CD4-positive, alpha-beta T cell treated with Interferon gamma for 1 hour (primary cell): Measurements from ENCODE around the gene SDC1.

ENCODE experiments used
- DNase-seq: peaks from one replicate; pipeline ENCODE4 v3.0.0-alpha.2; 2020

SDC1 gene

DNA sequence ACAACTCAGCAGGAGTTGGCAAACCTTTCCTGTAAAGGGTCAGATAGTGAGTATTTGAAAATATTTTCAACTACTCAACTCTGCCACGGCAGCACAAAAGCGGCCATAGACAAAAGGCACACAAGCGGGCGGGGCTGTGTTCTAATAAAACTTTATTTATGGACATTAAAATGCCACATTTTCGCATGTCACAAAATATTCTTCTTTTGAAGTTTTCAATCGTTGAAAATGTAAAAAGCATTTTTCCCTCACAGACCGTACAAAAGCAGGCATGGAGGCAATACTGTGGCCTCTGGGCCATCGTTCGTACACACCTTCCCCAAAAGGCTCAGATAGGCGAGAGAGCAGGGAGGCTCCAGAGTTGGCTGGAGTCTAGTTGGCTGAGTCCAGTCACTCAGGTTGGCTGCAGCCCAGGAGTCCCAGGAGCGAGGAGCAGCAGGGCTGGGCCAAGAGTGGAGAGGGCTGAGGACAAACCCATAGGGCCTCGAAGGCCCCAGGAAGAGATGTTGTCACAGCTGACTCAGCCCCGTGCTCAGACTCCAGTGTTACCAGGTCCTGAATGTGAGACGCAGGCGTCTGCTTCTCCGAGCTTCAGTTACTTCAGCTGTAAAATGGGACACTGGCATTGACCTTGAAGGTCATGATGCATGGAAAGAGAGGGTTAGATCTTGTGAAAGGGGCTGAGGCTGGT, 42.5 kb downstream of the SDC1 start:
- no peak for DNase-seq

DNA sequence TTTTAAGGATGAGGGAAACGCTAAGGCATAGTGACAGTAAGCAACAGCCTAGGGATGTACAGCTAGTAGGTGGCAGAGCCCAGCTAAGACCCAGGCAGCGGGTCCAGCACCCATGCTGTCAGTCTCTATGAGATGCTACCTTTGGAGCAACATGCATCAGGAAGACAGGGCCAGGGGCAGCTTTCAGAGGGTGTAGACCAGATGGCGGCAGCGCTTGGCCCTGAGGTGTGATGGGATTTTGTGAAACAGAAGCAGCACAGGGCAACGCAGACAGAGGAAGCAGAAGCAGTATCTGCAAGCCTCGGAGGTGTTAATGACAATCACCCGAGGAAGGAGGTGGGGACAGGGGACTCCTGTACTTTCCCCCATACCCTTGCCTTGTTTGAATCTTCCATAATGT, 43.2 kb downstream of the SDC1 start:
- DNase-seq = no peak

DNA sequence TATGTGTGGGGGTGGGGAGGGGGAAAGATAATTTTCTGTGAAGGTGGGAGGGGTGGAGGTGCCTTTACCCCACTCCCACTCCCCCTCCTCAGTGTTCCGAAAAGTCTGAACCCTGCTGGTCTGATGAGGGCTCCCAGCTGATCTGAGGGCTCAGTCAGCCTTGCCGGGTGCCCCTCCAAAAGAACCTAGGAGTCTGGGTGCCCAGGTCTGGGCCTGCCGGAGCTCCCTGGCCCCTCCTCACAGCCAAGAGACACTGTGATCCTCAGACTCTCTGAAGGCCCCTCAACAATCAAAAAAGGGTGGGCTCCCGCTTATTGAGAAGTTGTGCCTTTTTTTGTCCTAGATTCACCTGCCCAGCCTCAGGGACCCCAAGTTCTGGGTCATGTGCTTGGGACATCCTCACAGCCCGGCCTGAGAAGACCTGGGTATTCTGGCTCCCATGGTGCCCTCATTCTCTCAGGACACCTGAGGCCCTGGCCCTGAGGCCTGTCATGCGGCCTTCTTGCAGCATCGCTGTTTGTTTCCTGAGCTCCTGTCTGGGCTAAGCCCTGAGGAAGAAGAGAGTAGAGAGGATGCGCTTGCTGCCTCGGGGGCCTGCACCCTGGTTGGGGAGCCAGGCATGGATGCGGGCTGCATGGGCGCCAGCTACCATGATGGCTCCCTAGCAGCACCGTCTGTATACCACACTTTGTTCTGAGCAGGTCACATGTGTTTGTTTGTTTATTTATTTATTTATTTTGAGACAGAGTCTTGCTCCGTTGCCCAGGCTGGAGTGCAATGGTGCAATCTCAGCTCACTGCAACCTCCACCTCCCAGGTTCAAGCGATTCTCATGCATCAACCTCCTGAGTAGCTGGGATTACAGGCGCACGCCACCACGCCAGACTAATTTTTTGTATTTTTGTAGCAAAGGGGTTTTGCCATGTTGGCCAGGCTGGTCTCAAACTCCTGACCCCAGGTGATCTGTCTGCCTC, 44.0 kb downstream of the SDC1 start:
- DNase-seq = no peak

DNA sequence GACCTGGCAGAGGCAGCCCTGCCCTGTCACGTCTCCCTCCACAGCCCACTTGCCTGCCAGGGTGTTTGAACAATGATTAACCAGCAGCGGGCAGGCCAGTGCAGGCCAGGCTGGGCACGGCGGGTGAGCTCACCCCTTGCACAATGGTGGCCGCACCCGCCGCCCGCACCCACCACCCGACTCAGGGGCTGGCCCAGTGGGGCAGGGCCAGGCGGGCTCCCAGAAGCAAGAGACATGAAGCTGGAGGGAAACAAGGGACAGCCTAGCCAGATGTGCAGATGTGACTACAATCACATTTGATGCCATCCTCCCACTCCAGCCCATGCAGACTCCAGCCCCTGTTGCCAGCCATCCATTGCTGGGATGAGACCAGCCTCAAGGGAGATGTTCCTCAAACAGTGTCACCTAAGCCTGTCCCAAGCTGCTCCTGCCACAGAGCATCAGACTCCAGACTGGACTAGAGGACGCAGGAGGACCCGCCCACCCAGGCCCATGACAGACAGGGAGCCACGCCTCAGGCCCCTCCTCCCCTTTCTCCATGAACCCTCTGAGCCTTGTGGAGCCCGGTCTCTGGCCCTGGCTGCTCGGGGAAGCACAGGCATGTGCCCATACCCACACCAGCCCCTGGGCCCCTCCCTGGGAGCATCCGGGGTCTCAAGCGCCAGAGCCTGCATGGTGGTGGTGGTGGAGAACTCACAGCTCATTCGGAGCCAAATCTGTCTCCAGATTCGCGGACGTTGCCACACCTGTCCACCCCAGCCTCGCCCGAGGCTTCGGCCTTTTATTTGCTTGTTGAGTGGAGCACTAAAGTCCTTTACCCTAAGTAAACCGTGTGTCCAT, 45.0 kb downstream of the SDC1 start:
- DNase-seq = no peak

DNA sequence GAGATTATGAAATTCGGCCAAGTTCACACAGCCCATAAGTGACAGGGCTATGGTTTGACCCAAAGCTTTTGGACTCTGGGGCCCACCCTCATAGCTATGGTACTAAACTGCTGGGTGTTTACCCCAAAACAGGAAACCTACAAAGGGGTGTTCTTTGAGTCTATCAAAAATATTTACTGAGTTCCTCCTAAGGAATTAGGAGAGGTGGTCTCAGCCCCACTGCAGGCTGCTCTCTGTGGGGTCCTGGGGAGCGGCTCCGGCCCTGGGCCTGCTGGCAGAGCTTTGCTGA, 45.5 kb downstream of the SDC1 start:
- no peak for DNase-seq

DNA sequence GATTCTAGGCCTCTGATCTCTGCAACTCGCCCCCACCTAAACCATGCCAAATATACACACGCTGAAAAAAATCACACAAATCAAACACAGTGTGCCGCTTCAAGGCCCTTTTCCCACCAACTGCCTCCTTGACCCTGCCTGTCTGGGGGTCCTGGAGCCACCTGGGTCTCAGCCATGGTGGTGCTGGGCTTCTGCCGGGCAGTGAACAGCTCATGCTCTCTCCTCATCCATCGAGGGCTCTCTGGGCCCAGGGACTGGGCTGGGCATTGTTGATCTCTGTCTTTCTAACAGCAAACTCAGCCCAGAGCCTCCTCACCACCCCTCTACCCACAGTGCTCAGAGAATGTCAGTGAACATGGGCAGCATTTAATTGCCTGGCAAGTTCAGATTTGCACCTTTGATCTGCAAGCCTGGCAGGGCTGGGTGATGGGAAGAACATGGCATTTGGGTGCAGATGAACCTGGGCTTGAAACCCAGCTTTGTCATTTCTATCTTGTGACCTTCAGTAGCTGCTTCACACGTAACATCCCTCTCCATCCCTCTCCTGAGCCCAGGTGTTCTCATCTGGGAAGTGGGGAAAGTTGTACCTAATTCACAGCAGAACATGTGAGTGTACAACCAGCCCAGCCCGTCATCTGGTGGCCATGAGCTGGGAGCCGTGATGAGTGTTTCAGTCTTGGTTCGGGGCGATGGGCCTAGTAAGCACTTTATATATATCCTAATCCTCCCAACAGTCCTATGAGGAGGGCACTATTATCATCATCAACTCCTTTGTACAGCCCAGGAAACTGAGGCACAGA, 46.1 kb downstream of the SDC1 start:
- no peak for DNase-seq

DNA sequence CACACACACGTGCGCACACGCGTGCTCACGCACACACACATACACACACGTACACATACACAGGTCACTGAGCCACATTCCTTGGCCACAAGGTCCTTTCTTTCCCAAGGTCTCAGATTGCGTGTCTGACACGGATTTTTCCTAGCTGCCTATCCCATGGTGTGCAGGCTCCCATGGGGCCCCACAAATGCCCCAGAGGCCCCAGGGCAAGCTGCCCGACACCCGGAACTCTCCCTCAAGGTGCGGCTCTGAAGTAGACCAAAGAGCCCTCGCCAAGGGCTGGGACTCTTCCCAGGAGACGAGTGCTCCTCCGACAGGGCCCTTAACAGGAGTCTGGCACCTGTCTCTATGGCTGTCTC, 46.7 kb downstream of the SDC1 start:
- DNase-seq = no peak

DNA sequence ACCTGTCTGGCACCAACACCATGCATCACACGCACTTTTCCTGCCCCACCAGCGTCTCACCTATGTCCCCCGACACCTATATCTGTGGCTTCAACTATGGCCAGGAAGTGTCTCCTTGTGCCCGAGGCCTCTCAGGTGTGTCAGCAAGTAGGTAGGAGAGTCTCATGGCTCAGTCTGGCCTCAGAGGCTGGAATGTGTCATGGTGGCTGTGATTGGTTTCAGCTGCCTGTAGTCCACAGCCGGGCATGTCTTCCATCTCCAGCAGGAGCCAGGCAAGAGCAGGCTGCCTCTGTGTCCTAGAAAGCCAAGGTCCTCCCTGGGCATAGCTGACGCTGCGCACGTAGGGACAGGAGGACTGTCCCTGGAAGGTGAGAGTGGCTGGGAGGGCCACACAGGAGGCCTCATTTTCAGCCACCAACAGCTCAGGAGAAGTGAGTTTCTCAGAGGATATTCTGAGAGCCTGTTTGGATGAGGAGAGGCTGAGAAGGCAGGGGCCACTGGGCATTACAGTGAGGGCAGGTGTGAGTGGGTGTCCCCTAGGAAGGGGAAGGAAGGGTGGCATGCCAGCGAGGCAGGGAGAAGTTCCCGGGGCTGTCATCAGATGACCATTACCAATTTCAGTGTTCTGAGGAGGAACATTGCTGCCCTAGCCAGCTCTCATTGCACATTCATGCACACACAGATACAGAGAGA, 47.2 kb downstream of the SDC1 start:
- DNase-seq = no peak

DNA sequence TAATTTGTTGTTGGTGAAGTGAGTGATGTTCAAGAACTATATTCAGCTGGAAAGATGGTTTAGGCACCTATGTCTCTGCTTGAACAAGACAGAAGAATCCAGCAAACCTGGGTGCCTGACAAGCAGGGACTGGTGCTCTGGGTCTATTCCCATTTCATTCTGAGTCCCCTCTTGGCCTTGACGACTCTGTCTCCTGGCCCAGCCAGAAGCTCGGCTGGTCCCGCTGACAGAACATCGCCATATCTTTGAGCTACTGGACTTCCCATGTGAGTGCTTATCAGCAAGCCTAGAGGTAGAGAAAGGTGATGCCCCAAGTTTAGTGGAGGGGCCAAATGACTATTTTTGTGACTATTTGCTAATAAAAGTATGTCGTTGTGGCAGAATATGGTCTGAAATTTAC, 48.2 kb downstream of the SDC1 start:
- no peak for DNase-seq

DNA sequence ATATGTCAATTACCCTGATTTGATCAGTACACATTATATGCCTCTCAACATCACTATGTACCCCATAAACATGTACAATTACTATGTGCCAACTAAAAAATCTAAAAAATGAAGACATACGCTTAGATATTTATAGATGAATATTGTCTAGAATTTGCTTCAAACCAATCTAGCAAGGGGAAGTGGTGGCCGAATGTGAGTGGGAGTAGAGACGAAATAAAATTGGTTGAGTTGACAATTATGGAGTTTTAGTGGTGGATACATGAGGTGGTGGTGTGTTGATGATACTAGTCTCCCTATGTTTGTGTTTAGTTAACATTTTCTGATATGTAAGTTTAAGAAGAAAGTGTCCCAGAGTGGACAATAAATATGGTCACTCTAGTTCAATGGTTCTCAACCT, 49.0 kb downstream of the SDC1 start:
- DNase-seq = no peak

DNA sequence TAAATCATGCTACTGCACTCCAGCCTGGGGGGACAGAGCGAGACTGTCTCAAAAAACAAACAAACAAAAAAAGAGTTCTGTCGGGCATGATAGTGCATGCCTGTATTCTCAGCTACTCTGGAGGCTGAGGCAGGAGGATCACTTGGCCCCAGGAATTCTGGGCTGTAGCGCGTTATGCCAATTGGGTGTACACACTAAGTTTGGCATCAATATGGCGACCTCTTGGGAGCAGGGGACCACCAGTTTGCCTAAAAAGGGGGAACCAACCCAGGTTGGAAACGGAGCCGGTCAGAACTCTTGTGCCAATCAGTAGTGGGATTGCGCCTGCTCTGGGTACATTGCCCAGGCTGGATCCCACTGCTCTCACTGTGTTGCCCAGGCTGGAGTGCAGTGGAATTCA, 49.7 kb downstream of the SDC1 start:
- no peak for DNase-seq

DNA sequence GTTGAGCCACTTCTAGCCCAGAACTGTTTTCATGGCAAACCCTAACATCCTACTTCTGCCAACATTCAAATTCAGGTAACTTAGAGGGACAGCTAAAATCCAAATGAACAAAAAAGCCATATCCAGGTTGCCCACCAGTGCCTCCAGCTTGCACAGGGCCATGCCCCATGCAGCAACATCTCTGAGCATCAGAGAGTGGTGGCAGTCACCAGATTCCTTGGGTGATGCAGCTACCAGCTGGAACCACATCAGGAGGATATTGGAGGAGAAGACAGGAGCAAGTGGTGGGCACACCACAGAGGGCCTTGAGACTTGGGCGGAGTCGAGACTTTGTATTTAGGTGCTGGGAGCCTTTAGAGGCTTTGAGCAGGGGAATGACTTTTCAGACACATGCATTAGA, 50.5 kb downstream of the SDC1 start:
- DNase-seq = no peak

DNA sequence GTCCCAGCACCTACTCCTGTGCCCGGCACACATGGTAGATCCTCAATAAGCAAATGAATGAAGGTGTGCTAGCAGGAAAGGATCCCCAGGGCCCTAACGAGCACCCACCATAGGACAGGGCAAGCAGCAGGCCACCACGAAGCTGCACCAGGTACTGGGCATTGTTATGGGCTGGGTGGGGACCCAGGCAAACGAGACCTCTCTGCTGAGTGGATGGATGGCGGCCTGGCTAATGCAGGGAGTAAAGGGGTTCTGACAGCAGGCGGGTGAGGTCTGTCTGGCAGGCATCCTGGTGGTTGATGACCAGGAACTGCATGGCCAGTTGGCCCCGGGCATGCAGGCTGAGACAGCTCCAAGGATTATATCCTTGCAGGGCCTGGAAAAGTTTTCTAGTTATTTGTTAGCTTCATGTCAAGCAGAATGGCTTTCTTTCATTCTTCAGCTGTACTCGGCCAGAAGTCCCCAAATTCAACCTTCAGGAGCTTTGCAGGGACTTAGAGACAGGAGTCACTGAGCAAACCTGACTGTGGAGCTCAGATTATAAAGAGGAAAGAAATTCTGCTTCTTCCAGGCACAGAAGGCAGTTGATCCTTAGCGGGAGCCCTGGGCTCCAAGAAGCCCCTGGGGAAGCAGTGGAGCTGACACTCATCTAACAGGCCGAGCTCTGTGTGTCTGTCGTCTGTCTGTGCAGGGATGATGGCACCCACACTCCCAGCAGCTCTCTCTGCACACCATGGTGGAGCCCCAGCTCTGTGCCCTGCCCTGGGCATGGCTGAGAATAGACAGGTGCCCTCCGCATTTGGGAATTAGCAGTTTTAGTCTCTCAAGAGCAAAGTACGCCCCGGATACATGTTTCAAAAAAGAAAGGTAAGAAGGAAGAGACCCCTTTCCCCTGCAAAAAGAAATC, 51.2 kb downstream of the SDC1 start:
- DNase-seq = no peak

DNA sequence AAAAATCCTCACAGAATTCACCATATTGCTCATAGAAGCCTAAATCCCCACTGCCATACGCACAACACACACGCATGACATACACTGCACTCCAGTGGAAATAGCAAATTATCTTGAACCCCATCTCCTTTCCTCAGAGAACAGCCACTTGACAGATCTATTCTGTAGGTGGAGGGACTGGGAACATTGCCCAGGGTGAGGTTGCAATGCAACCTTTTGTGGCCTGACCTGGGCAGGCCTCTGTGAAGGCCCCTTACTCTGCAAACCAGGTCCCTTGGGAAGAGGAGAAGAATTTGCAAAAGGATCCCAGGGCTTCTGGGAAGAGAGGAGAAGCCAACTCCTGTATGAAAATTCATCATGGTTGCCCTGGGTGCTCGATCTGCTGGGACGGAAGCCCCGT, 51.9 kb downstream of the SDC1 start:
- DNase-seq = no peak

DNA sequence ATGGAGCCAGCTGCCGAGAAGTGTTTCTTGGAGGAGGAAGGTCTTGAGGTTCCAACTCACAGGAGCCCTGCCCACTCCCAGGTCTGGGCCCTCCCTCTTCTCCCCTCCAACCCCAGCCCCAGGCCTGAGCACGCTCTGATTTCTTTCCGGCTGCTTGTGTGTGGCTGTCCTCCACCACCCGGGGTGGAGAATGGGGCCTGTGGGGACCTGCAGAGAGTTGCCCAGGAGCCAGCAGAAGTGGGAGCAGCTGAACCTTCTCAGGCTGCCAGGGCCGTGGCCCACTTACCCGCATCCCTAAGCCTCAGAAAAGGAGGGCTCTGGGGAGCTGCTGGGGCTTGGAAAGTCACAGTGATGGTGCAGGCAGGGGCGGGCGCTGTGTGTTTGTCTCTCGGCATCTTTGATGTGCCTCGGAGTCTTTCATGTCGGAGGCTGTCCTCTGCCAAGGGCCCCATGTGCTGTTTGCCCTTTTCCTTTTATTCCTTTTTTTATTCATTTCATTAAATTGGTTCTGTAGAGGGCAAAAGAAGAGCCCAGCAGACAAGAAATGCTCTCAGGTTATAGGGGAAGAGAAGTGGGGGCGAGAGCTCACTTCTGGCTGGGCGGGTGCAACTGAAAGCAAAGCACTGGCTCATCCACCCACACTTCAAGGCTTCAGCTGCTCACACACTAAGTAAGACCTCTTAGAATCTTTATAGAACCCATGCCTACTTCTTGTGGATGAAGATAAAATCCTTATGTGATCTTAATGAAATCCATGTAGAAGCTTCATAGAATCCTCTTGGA, 52.5 kb downstream of the SDC1 start:
- DNase-seq = no peak

DNA sequence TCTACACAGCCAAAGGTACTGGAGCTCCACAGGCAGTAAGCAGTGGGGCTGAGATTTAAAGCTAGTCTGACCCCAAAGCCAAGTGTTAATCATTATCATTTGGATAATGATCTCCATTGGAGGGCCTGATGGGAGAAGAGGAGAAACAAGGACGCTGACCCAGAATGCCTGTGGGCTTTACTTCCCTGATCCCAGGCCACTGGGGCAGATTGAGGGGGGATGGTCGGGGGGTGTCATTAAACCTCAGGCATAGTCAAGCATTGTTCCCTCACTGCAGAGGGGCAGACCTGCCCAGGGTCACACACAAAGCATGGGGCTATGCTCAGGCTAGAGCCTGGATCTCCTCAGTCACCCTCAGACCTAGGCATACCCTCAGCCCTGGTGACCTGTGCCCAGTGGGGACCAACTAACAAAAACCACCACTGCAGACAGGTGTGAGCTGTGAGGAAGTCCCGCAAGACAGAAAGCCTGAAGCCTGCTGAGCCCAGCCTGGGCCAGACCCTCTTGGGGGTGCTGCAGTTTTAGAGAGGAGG, 53.4 kb downstream of the SDC1 start:
- DNase-seq = no peak

DNA sequence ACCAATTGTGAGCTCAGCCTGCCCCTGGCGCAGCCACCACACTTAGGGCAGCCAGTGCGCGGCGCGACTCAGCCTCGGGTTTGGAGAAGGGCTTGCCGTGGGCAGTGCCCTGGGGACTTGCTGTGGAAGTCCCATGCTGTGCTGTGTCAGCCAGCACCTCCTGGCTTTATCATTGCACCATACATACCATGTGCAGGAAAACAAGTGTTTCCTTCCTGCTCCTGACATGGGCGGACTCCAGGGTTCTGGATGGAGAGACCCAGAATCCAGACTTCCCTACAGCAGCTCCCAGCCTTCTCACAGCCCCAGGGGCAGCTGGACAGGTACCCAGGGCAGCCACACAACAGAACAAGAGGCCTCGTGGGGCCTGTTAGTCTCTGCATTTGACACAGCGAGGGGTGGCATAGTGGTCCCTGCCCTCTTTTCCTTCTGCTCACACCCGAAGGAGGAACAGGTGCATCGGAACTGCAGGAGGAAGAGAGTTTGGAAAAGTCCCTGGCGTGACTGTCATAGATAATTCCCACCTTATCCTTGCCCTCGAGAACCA, 54.2 kb downstream of the SDC1 start:
- DNase-seq = no peak

DNA sequence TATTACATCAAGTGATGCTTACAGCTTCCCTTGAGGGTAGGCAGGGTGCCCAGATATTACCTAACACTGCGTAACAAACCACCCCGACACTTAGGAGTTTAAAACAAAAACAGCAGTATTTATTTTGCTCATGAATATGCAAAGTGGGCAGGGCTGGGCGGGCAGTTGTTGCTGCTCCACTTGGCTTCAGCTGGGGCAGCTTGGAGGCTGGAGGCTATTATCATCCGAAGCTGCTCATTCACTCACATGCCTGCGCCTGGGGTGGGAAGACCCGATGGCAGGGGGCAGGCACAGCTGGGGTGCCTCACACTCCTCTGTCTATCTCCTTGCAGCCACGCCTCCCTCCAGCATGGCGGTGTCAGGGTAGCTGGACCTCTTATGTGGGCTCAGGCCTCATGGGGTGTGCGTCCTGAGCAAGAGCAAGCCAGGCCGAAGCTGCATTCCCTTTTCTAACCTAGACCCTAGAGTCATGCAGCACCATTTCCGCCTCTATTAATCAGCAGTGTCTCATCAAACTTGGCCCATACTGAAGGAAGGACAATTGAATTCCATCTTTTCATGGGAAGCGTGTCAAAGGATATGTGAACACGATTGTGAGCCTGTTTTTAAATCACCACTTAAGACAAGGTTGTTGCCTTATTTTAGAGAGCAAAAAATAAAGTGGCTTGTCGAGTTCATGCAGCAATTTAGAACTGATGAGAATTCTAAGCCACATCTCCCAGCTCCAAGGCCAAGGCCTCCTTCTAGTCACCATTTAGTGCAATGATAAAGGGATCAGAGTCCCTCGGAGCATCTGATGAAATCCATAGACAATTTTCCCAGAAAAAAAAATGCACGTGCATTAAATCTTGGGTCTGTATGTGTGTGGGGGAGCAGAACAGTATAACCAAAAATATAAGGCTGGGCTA, 54.9 kb downstream of the SDC1 start:
- DNase-seq = no peak
